C4-2B (cell line): ENCODE results near the gene APOBEC3A.

Source experiments
- ZFX ChIP-seq: fragments of 450-650 bp; IDR thresholded peaks from 2 replicates; pipeline ENCODE4 v1.6.1; 2017
- TF ChIP-seq, protein P1 (sequence below): fragments of 450-650 bp; conservative IDR thresholded peaks from 2 replicates; pipeline ENCODE4 v1.5.1; 2017; ENCODE audit warnings: mild to moderate bottlenecking

DNA sequence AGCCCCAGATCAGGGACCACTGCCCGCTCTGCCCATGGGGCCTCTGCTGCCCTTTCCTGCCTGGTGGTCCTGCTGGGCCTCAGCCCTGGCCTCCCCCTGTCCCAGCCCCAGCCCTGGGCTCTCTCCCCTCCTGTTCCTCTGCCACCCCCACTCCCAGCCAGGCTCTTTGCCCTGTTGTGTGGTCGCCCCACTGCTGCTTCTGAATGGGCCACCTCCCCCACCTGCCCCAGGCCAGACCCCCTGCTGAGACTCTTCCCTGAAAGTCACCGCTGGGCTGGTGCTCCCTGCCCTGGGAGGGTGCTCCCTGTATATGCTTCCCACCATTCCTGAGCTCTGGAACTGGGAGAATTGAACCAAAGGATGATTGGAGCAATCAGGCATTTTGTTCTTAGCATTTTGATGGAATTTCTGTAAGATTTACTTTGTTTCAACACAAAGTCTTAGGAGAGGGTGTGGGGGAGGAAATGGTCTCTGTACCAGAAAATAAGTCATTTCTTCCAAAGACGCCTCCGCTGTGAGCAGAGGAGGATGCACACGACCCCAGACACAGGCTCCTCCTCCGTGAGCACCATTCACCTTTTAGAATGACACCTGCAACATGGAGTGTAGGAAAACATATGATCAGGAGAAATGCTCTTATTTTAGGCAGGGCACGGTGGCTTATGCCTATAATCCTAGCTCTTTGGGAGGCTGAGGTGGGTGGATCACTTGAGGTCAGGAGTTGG is 29.9 kb downstream of the APOBEC3A start:
- TF ChIP-seq, protein P1, sequence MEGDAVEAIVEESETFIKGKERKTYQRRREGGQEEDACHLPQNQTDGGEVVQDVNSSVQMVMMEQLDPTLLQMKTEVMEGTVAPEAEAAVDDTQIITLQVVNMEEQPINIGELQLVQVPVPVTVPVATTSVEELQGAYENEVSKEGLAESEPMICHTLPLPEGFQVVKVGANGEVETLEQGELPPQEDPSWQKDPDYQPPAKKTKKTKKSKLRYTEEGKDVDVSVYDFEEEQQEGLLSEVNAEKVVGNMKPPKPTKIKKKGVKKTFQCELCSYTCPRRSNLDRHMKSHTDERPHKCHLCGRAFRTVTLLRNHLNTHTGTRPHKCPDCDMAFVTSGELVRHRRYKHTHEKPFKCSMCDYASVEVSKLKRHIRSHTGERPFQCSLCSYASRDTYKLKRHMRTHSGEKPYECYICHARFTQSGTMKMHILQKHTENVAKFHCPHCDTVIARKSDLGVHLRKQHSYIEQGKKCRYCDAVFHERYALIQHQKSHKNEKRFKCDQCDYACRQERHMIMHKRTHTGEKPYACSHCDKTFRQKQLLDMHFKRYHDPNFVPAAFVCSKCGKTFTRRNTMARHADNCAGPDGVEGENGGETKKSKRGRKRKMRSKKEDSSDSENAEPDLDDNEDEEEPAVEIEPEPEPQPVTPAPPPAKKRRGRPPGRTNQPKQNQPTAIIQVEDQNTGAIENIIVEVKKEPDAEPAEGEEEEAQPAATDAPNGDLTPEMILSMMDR: no peak
- no peak for TF ChIP-seq ZFX
